ENCODE data around the gene CHMP4A. TPM values are rescaled to one million over a fixed set of nuclear protein-coding genes. Genes with fewer than 3 reads are reported as not detected.

Gene CHMP4A
- total RNA-seq, 1 experiment from 2014 or later, result 58.3 TPM

DNA sequence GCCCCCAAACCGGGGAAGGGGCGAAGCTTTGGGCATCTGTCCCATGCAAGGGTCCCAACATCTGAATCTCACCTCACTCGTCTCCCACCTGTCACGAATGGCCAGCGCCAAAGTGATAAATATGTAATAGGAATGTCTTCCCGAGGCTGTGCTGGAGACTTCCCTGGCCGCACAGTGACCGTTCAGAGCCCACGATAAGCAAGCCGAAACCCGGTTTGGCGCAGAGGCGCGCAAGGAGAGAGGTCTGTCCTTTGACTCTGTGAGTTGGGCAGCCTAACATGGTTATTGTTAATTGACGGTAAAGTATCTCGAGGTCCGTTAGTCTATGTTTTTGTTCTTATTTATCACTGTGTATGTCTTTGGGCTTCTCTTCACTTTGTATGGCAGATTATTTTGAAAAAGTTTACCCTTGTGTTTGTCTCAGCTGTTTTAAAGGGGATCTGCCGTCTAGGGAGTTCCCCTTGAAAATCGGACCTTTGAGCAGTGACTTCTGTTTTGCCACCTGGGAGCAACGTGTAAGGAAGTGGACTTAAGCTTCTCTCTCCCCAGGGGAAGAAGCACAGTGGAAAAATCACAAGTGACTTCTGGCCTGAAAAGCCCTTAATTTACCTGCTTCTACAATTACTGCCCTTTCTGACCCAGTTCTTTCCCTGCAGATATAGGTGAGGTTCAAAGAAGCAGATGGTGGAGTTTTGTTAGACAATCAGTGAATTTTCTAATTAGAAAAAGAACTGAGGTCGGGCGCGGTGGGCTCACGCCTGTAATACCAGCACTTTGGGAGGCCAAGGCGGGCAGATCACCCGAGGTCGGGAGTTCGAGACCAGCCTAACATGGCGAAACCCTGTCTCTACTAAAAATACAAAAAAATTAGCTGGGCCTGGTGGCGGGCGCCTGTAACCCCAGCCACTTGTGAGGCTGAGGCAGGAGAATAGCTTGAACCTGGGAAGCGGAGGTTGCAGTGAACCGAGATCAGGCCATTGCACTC lies 16.9 kb downstream of the CHMP4A start:
- ATAC-seq (peak; percentile 29), DNase-seq (peak; percentile 11)
- Histone ChIP-seq H3K27ac (ENCODE audit: low read length) (peak overlapping the region; percentile 89), H3K79me2 (ENCODE audit: low read length) (peaks cover 57% of the 10 kb centered on the region), H3K36me3 (ENCODE audit: low read depth, low read length) (peaks cover 9% of the 10 kb centered on the region), H4K20me1 (ENCODE audit: low read length) (no peaks in the 10 kb centered on the region), H3K4me1 (ENCODE audit: insufficient read depth, low read length) (peaks cover 9% of the 10 kb centered on the region), H3K4me2 (ENCODE audit: low read length) (peak overlapping the region; percentile 97), H2AFZ (ENCODE audit: low read length) (peak overlapping the region; percentile 99), H3K9me3 (ENCODE audit: low read length) (no peaks in the 10 kb centered on the region), H3F3A (ENCODE audit: low read length, unreplicated experiment) (no peaks in the 10 kb centered on the region), H3K9me2 (replicated peaks; ENCODE audit: low read length) (no peaks in the 10 kb centered on the region), H3K27me3 (ENCODE audit: low read length) (no peaks in the 10 kb centered on the region), H3K9ac (ENCODE audit: low read length) (peak overlapping the region; percentile 99), H3K4me3 (ENCODE audit: low read length) (peak overlapping the region; percentile 86)
- BruUV-seq (replicated peaks), result TSS peak; percentile 77
- ChIA-PET POLR2A (ENCODE audit: unreplicated experiment) (interaction anchor here (0.5 to 0.7 kb wide), 2 partner anchors 60 to 81 kb away, joined by 3 to 4 read pairs; partner anchors contain the start of gene PSME1), CTCF (no interaction called here)
- TF ChIP-seq, protein P1, sequence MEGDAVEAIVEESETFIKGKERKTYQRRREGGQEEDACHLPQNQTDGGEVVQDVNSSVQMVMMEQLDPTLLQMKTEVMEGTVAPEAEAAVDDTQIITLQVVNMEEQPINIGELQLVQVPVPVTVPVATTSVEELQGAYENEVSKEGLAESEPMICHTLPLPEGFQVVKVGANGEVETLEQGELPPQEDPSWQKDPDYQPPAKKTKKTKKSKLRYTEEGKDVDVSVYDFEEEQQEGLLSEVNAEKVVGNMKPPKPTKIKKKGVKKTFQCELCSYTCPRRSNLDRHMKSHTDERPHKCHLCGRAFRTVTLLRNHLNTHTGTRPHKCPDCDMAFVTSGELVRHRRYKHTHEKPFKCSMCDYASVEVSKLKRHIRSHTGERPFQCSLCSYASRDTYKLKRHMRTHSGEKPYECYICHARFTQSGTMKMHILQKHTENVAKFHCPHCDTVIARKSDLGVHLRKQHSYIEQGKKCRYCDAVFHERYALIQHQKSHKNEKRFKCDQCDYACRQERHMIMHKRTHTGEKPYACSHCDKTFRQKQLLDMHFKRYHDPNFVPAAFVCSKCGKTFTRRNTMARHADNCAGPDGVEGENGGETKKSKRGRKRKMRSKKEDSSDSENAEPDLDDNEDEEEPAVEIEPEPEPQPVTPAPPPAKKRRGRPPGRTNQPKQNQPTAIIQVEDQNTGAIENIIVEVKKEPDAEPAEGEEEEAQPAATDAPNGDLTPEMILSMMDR (conservative IDR thresholded peaks at IDR 0.05; ENCODE audit: low read depth, low read length), result no peak
- TF ChIP-seq EZH2 (IDR thresholded peaks at IDR 0.05; ENCODE audit: low read length, unreplicated experiment) (no peak), EZH2phosphoT487 (IDR thresholded peaks at IDR 0.05; ENCODE audit: borderline replicate concordance, low read length) (no peak)
- intact Hi-C loops (cut with micrococcal nuclease), result loop anchor here (2.0 kb wide), 1 partner anchor 16 kb away; the partner anchor contains the start of gene CHMP4A

DNA sequence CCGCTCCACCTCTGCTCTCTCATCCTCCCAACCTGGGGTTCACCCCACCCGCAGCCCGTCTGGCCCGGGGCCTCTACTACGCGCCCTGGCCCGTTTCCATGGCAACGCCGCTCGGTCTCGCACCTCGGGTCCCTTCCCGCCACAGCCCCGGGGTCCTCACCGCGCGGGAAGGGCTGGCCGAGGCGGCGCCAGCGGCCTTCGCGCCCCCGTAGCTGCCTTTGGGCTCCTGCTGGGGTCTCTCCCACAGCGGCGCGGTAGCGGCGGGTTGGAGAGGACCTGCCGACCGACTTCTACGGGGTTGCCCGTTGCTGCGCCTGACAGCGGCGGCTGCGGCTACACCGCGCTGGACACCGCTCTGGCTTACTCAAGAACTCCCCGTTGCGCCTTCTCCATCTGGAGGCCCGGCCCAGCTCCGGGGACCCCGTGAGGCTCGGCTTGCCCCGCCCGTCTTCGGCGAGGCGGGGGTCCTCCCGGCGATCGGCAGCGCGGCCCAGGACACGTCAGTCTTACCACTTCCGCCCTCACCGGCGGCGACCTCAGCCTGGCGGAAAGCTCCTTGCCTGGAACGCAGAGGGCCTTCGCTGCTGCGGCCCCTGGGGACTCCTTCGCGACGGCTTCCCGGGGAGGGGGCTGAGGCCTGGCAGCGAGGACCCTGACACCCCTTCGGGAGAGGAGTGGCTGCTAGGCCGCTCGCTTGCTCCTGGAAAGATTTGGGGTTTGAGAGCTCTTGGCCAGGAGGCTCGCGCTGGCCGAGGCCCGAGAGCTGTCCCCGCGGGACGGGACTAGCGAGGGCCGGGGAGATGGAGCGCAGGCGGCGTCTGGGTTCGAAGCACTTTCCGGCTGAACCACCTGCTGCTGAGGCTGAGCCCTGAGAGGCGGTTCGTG lies 17.9 kb downstream of the CHMP4A start, which contains the start of gene TM9SF1:
TSS of gene TM9SF1 (minus strand) at position 256 of the 885 bp plus-strand sequence. CDS start 422 bp downstream, outside the sequence.
- H3K4me1 ChIP-seq (ENCODE audit: insufficient read depth, low read length), result peaks cover 9% of the 10 kb centered on the region
- no peaks in the 10 kb centered on the region for H4K20me1 ChIP-seq (ENCODE audit: low read length)
- DNase-seq, result peak; percentile 78
- TF ChIP-seq EZH2phosphoT487 (IDR thresholded peaks at IDR 0.05; ENCODE audit: borderline replicate concordance, low read length), result no peak
- CTCF ChIA-PET, result interaction anchor here (0.8 kb wide), 1 partner anchor 34 kb away, joined by 3 read pairs; the partner anchor contains the start of gene IRF9
- peak within 1 kb of the TSS; percentile 89 for H3K27ac ChIP-seq (ENCODE audit: low read length)
- peak within 1 kb of the TSS; percentile 97 for H3K4me2 ChIP-seq (ENCODE audit: low read length)
- peak within 1 kb of the TSS; percentile 86 for H3K4me3 ChIP-seq (ENCODE audit: low read length)
- H3K36me3 ChIP-seq (ENCODE audit: low read depth, low read length), result peaks cover 8% of the 10 kb centered on the region; the same call in 1 of the 2 replicates
- intact Hi-C loops (cut with micrococcal nuclease), result loop anchor here (1.0 to 2.0 kb wide), 2 partner anchors 17 to 46 kb away; partner anchors contain the start of gene CHMP4A
- ATAC-seq, result peak; percentile 94
- H3K9me2 ChIP-seq (replicated peaks; ENCODE audit: low read length), result no peaks in the 10 kb centered on the region
- H3F3A ChIP-seq (ENCODE audit: low read length, unreplicated experiment), result no peaks in the 10 kb centered on the region
- peak within 1 kb of the TSS; percentile 99 for H2AFZ ChIP-seq (ENCODE audit: low read length)
- no peaks in the 10 kb centered on the region for H3K27me3 ChIP-seq (ENCODE audit: low read length)
- H3K9me3 ChIP-seq (ENCODE audit: low read length), result no peaks in the 10 kb centered on the region
- H3K79me2 ChIP-seq (ENCODE audit: low read length), result peaks cover 59% of the 10 kb centered on the region
- POLR2A ChIA-PET (ENCODE audit: unreplicated experiment), result no interaction called here
- peak within 1 kb of the TSS; percentile 99 for H3K9ac ChIP-seq (ENCODE audit: low read length)
- no TSS peak for BruUV-seq (replicated peaks)

DNA sequence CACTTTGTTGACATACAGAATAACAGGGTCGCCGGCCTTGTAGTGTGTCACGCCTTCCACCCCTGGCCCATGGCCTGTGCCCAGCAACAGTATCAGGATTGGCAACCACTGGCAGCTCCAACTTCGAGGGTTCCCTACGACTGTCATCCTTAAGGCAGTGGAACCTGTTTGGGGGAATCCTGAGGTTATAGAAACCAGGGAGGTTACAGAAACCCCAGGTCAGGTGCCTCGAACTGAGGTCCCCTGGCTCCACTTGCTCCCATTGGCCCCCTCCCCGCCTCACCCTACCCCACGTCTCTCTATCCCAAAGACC lies 18.5 kb downstream of the CHMP4A start:
- Histone ChIP-seq H4K20me1 (ENCODE audit: low read length) (no peaks in the 10 kb centered on the region), H3K9me2 (replicated peaks; ENCODE audit: low read length) (no peaks in the 10 kb centered on the region), H3K27ac (ENCODE audit: low read length) (peak overlapping the region; percentile 89), H3K36me3 (ENCODE audit: low read depth, low read length) (peaks cover 8% of the 10 kb centered on the region; the same call in 1 of the 2 replicates), H3K4me2 (ENCODE audit: low read length) (peak overlapping the region; percentile 97), H3K27me3 (ENCODE audit: low read length) (no peaks in the 10 kb centered on the region), H3K9me3 (ENCODE audit: low read length) (no peaks in the 10 kb centered on the region), H3F3A (ENCODE audit: low read length, unreplicated experiment) (no peaks in the 10 kb centered on the region), H2AFZ (ENCODE audit: low read length) (peak overlapping the region; percentile 99), H3K79me2 (ENCODE audit: low read length) (peaks cover 59% of the 10 kb centered on the region), H3K9ac (ENCODE audit: low read length) (peak overlapping the region; percentile 99), H3K4me3 (ENCODE audit: low read length) (peak overlapping the region; percentile 86), H3K4me1 (ENCODE audit: insufficient read depth, low read length) (peaks cover 9% of the 10 kb centered on the region)
- DNase-seq (no peak), ATAC-seq (no peak)
- POLR2A ChIA-PET (ENCODE audit: unreplicated experiment), result no interaction called here
- TF ChIP-seq EZH2 (IDR thresholded peaks at IDR 0.05; ENCODE audit: low read length, unreplicated experiment) (no peak), EZH2phosphoT487 (IDR thresholded peaks at IDR 0.05; ENCODE audit: borderline replicate concordance, low read length) (no peak)
- TF ChIP-seq, protein P1 (conservative IDR thresholded peaks at IDR 0.05; ENCODE audit: low read depth, low read length), result no peak
- CTCF ChIA-PET, result no interaction called here
- intact Hi-C loops (cut with micrococcal nuclease), result loop anchor here (1.0 kb wide), 1 partner anchor 46 kb away; no protein-coding TSS in a partner anchor
- no TSS peak for BruUV-seq (replicated peaks)
